SJSA1 (cell line): ENCODE results near the gene GOLGA6C. TPM values are rescaled to one million over a fixed set of nuclear protein-coding genes. Genes with fewer than 3 reads are reported as not detected.
"Not testable (repeated sequence)": the region's sequence is repeated elsewhere in the genome, so short reads cannot be mapped to it uniquely, and the experiment has no call there.

Source experiments
- DNase-seq, 2 experiments: peaks; one replicate each; pipeline ENCODE4 v3.0.0-alpha.2; 2015 to 2020; ENCODE audit warnings: low spot score in 2 of 2, low read depth in 1 of 2
- H3K27ac ChIP-seq: fragments of 250-450 bp; sonication (Bioruptor Pico); 2 replicates; pipeline ENCODE4 v1.5.1; 2020; ENCODE audit warnings: mild to moderate bottlenecking, moderate library complexity
- H3K27me3 ChIP-seq: fragments of 250-450 bp; sonication (Bioruptor Pico); replicated peaks from 2 replicates; pipeline ENCODE4 v1.5.1; 2020; ENCODE audit warnings: mild to moderate bottlenecking, moderate library complexity
- H3K36me3 ChIP-seq: fragments of 250-450 bp; sonication (Bioruptor Pico); 2 replicates; pipeline ENCODE4 v1.5.1; 2020; ENCODE audit warnings: mild to moderate bottlenecking
- H3K4me1 ChIP-seq: fragments of 250-450 bp; sonication (Bioruptor Pico); replicated peaks from 2 replicates; pipeline ENCODE4 v1.6.1; 2021; ENCODE audit warnings: mild to moderate bottlenecking
- H3K4me3 ChIP-seq: fragments of 250-450 bp; sonication (Bioruptor Pico); 2 replicates; pipeline ENCODE4 v1.5.1; 2020; ENCODE audit warnings: mild to moderate bottlenecking
- H3K9me3 ChIP-seq: fragments of 250-450 bp; sonication (Bioruptor Pico); replicated peaks from 2 replicates; pipeline ENCODE4 v1.5.1; 2020; ENCODE audit warnings: mild to moderate bottlenecking
- total RNA-seq: library from RNA; depleted of rRNA; stranded (reverse); fragments of >200 nt; shearing (Covaris generic); gene quantifications from 2 replicates; pipeline ENCODE4 v1.2.3, GENCODE V29; 2014; rRNA removed

The GOLGA6C gene
- not detected in 2 replicates for total RNA-seq

- not testable (repeated sequence) for H3K9me3 ChIP-seq, H3K27ac ChIP-seq, H3K4me3 ChIP-seq, H3K4me1 ChIP-seq, DNase-seq, H3K27me3 ChIP-seq, H3K36me3 ChIP-seq
Measured at GRCh38 chr15:75258034-75258433, at the start of gene GOLGA6C. TSS of gene GOLGA6C (plus strand) at chr15:75258334. CDS start at chr15:75258599, 265 bp downstream.

- H3K36me3 ChIP-seq, result peaks cover 95% of the 10 kb centered on the region
- H3K27me3 ChIP-seq, result no peaks in the 10 kb centered on the region
Measured at GRCh38 chr15:75208501-75209288, 49.4 kb upstream of the GOLGA6C start.

GRCh38 chr15:75209289-75209676 is 48.9 kb upstream of the GOLGA6C start:
- H3K27me3 ChIP-seq, result no peaks in the 10 kb centered on the region
- peaks cover 95% of the 10 kb centered on the region for H3K36me3 ChIP-seq
- no peak for DNase-seq

More at GRCh38 chr15:75208501-75209288, 49.4 kb upstream of the GOLGA6C start:
- no peak overlapping the region for H3K27ac ChIP-seq
- no peak for DNase-seq
- H3K4me3 ChIP-seq, result no peak overlapping the region
- peaks cover 15% of the 10 kb centered on the region for H3K4me1 ChIP-seq
- no peaks in the 10 kb centered on the region for H3K9me3 ChIP-seq

GRCh38 chr15:75210811-75211230 is 47.3 kb upstream of the GOLGA6C start:
- no peaks in the 10 kb centered on the region for H3K9me3 ChIP-seq
- H3K4me3 ChIP-seq, result no peak overlapping the region
- no peaks in the 10 kb centered on the region for H3K27me3 ChIP-seq
- H3K27ac ChIP-seq, result no peak overlapping the region
- H3K4me1 ChIP-seq, result no peaks in the 10 kb centered on the region
- peaks cover 94% of the 10 kb centered on the region for H3K36me3 ChIP-seq
- no peak for DNase-seq

More at GRCh38 chr15:75209289-75209676, 48.9 kb upstream of the GOLGA6C start:
- Histone ChIP-seq H3K4me3 (no peak overlapping the region), H3K27ac (no peak overlapping the region), H3K4me1 (peaks cover 9% of the 10 kb centered on the region), H3K9me3 (no peaks in the 10 kb centered on the region)

- no peaks in the 10 kb centered on the region for H3K4me1 ChIP-seq
- no peaks in the 10 kb centered on the region for H3K27me3 ChIP-seq
- peaks cover 89% of the 10 kb centered on the region for H3K36me3 ChIP-seq
- no peak overlapping the region for H3K27ac ChIP-seq
- DNase-seq, result no peak
- no peak overlapping the region for H3K4me3 ChIP-seq
- no peaks in the 10 kb centered on the region for H3K9me3 ChIP-seq
Measured at GRCh38 chr15:75211436-75212199, 46.5 kb upstream of the GOLGA6C start.

GRCh38 chr15:75212200-75212858 is 45.8 kb upstream of the GOLGA6C start:
- no peaks in the 10 kb centered on the region for H3K27me3 ChIP-seq
- H3K36me3 ChIP-seq, result peaks cover 83% of the 10 kb centered on the region
- H3K27ac ChIP-seq, result no peak overlapping the region

GRCh38 chr15:75213212-75213767 is 44.8 kb upstream of the GOLGA6C start:
- Histone ChIP-seq H3K27ac (no peak overlapping the region), H3K36me3 (peaks cover 74% of the 10 kb centered on the region), H3K4me3 (no peak overlapping the region), H3K4me1 (no peaks in the 10 kb centered on the region), H3K27me3 (no peaks in the 10 kb centered on the region), H3K9me3 (no peaks in the 10 kb centered on the region)
- DNase-seq, result no peak

More at GRCh38 chr15:75212200-75212858, 45.8 kb upstream of the GOLGA6C start:
- H3K4me3 ChIP-seq, result no peak overlapping the region
- DNase-seq, result no peak
- H3K9me3 ChIP-seq, result no peaks in the 10 kb centered on the region
- H3K4me1 ChIP-seq, result no peaks in the 10 kb centered on the region

GRCh38 chr15:75213768-75214221 is 44.3 kb upstream of the GOLGA6C start:
- no peak for DNase-seq
- no peak overlapping the region for H3K27ac ChIP-seq
- H3K36me3 ChIP-seq, result peaks cover 69% of the 10 kb centered on the region
- no peaks in the 10 kb centered on the region for H3K9me3 ChIP-seq
- H3K27me3 ChIP-seq, result no peaks in the 10 kb centered on the region
- no peaks in the 10 kb centered on the region for H3K4me1 ChIP-seq
- no peak overlapping the region for H3K4me3 ChIP-seq

GRCh38 chr15:75214293-75215096 is 43.6 kb upstream of the GOLGA6C start:
- peak in 1 of 2 experiments; percentile 14 for DNase-seq
- H3K9me3 ChIP-seq, result no peaks in the 10 kb centered on the region
- H3K36me3 ChIP-seq, result peaks cover 62% of the 10 kb centered on the region
- no peak overlapping the region for H3K4me3 ChIP-seq
- H3K4me1 ChIP-seq, result no peaks in the 10 kb centered on the region
- no peaks in the 10 kb centered on the region for H3K27me3 ChIP-seq
- H3K27ac ChIP-seq, result no peak overlapping the region

GRCh38 chr15:75215107-75216004 is 42.8 kb upstream of the GOLGA6C start:
- Histone ChIP-seq H3K27ac (no peak overlapping the region), H3K4me1 (no peaks in the 10 kb centered on the region), H3K36me3 (peaks cover 53% of the 10 kb centered on the region), H3K4me3 (no peak overlapping the region), H3K9me3 (no peaks in the 10 kb centered on the region), H3K27me3 (no peaks in the 10 kb centered on the region)
- peak in 1 of 2 experiments; percentile 19 for DNase-seq

- no peaks in the 10 kb centered on the region for H3K4me1 ChIP-seq
- H3K27me3 ChIP-seq, result no peaks in the 10 kb centered on the region
- no peak overlapping the region for H3K4me3 ChIP-seq
- no peak overlapping the region for H3K27ac ChIP-seq
- H3K9me3 ChIP-seq, result no peaks in the 10 kb centered on the region
- DNase-seq, result no peak
- peaks cover 37% of the 10 kb centered on the region for H3K36me3 ChIP-seq
Measured at GRCh38 chr15:75217012-75217411, 41.1 kb upstream of the GOLGA6C start.

GRCh38 chr15:75217574-75217973 is 40.6 kb upstream of the GOLGA6C start:
- not testable (repeated sequence) for H3K9me3 ChIP-seq

More at GRCh38 chr15:75217574-75217973, 40.6 kb upstream of the GOLGA6C start:
- H3K27ac ChIP-seq, H3K4me1 ChIP-seq, H3K4me3 ChIP-seq, H3K27me3 ChIP-seq, DNase-seq: not testable (repeated sequence)
- peaks cover 31% of the 10 kb centered on the region for H3K36me3 ChIP-seq
